Breast epithelium (tissue), 3 donors: Measurements from ENCODE around the gene HLA-DQA1.

Experiments used
- POLR2A ChIP-seq: fragments of 450-650 bp; IDR thresholded peaks from one replicate; pipeline ENCODE4 v1.6.1; 2016; ENCODE audit warnings: antibody characterized with exemption, mild to moderate bottlenecking, moderate library complexity
- POLR2AphosphoS5 ChIP-seq, 3 donors: sonication (generic); formaldehyde crosslinking; IDR thresholded peaks; one replicate each; pipeline ENCODE4 v1.6.1; 2017; ENCODE audit warnings: antibody characterized with exemption in 3 of 3
- TF ChIP-seq, protein P1 (sequence below), 3 donors: fragments of 450-650 bp; IDR thresholded peaks; one replicate each; pipeline ENCODE4 v1.5.1; 2016 to 2017; ENCODE audit warnings: antibody characterized with exemption in 3 of 3, mild to moderate bottlenecking in 3 of 3, moderate library complexity in 3 of 3

DNA sequence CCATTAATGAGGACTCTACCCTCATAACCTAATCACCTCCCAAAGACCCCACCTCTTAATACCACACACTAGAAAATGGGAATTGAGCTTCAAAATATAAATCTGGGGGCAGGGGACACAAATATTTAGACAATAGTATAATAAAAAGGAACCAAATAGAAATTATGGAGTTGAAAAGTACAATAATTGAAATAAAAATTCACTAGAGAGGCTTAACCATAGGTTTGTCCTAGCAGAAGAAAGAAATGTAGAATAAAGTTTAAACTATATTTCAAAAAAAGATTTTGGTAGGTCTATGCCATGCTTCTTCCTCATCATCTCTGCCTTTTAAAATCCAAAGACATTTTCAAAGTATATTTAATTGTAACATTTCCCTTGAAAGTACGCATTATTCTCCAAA is 19.5 kb upstream of the HLA-DQA1 start:
- TF ChIP-seq, protein P1, sequence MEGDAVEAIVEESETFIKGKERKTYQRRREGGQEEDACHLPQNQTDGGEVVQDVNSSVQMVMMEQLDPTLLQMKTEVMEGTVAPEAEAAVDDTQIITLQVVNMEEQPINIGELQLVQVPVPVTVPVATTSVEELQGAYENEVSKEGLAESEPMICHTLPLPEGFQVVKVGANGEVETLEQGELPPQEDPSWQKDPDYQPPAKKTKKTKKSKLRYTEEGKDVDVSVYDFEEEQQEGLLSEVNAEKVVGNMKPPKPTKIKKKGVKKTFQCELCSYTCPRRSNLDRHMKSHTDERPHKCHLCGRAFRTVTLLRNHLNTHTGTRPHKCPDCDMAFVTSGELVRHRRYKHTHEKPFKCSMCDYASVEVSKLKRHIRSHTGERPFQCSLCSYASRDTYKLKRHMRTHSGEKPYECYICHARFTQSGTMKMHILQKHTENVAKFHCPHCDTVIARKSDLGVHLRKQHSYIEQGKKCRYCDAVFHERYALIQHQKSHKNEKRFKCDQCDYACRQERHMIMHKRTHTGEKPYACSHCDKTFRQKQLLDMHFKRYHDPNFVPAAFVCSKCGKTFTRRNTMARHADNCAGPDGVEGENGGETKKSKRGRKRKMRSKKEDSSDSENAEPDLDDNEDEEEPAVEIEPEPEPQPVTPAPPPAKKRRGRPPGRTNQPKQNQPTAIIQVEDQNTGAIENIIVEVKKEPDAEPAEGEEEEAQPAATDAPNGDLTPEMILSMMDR (IDR thresholded peaks at IDR 0.05), result no peak
- TF ChIP-seq POLR2A (no peak), POLR2AphosphoS5 (IDR thresholded peaks at IDR 0.05) (no peak)
